Sigmoid colon (tissue), 7 donors: ENCODE data around the gene FXYD2. TPM values are rescaled to one million over a fixed set of nuclear protein-coding genes. Genes with fewer than 3 reads are reported as not detected.

ENCODE experiments used
- DNase-seq: peaks from one replicate; pipeline ENCODE4 v3.0.0-alpha.2; 2019
- H3K27ac ChIP-seq, 4 donors: fragments of 200-600 bp; sonication (generic); one replicate each; pipeline ENCODE4 v1.5.1; 2016 to 2019; ENCODE audit warnings: mild to moderate bottlenecking in 1 of 4
- H3K27me3 ChIP-seq, 3 donors: fragments of 200-600 bp; sonication (generic); one replicate each; pipeline ENCODE4 v1.5.1; 2019; ENCODE audit warnings: mild to moderate bottlenecking in 1 of 3
- H3K36me3 ChIP-seq, 4 donors: fragments of 200-600 bp; sonication (generic); one replicate each; pipeline ENCODE4 v1.5.1; 2016 to 2019
- H3K4me1 ChIP-seq, 4 donors: fragments of 200-600 bp; sonication (generic); one replicate each; pipeline ENCODE4 v1.5.1; 2017 to 2019
- H3K4me3 ChIP-seq, 4 donors: fragments of 200-600 bp; sonication (generic); one replicate each; pipeline ENCODE4 v1.5.1; 2017 to 2019; ENCODE audit warnings: mild to moderate bottlenecking in 2 of 4, moderate library complexity in 1 of 4
- H3K9me3 ChIP-seq, 4 donors: fragments of 200-600 bp in 3 of 4; sonication (generic) in 3 of 4; one replicate each; pipeline versions ENCODE4 v1.5.1 to v1.6.1; 2013 to 2019
- CTCF ChIP-seq, 4 experiments: fragments of 450-650 bp in 3 of 4; fragments of 200-600 bp in 1 of 4; IDR thresholded peaks; one replicate each; pipeline ENCODE4 v1.5.1; 2016 to 2019; ENCODE audit warnings: antibody characterized with exemption in 4 of 4, mild to moderate bottlenecking in 3 of 4, moderate library complexity in 2 of 4
- EP300 ChIP-seq, 4 donors: sonication (generic); formaldehyde crosslinking; IDR thresholded peaks; one replicate each; pipeline ENCODE4 v1.6.1; 2017; ENCODE audit warnings: antibody characterized with exemption in 4 of 4
- POLR2A ChIP-seq, 2 donors: fragments of 450-650 bp; IDR thresholded peaks; one replicate each; pipeline ENCODE4 v1.6.1; 2016; ENCODE audit warnings: antibody characterized with exemption in 2 of 2, mild to moderate bottlenecking in 2 of 2, moderate library complexity in 2 of 2
- POLR2AphosphoS5 ChIP-seq, 4 donors: sonication (generic); formaldehyde crosslinking; IDR thresholded peaks; one replicate each; pipeline ENCODE4 v1.6.1; 2017; ENCODE audit warnings: antibody characterized with exemption in 4 of 4
- WGBS, 2 donors: extraction: QIAGEN DNeasy Blood & Tissue Kit; methylation state at CpG; one replicate each; pipeline ENCODE4 v1.1.7; 2013; 5-methylcytosine and 5-hydroxymethylcytosine counted together
- intact Hi-C: fragments of 100-400 bp; cut with DNase I; formaldehyde crosslinking; loops from one replicate; pipeline ENCODE4 v1.15.1; 2023
- polyA plus RNA-seq, 3 donors: library from polyadenylated mRNA; stranded (reverse); fragments of 200-250 nt; gene quantifications; one replicate each; pipeline ENCODE4 v1.2.3, GENCODE V29; 2013
- total RNA-seq, 4 donors: library from RNA; depleted of rRNA; stranded (reverse); fragments of >200 nt; gene quantifications; one replicate each; pipeline ENCODE4 v1.1.0, GENCODE V29; 2016
- donor health status: healthy with polysubstance abuse.
- donor health status: Bipolar disorder and iron deficiency.
- donor health status: healthy.

The FXYD2 gene
- total and polyA plus RNA-seq, 7 donors: 3.2 to 6.6 (median 4.2) TPM; not detected in 1

GRCh38 chr11:117855186-117855845, 30.8 kb upstream of the FXYD2 start:
- peaks cover 0 to 2% (median 0%) of the 10 kb centered on the region in 4 donors for H3K9me3 ChIP-seq
- peak overlapping the region in 2 of 4 donors; percentile 28 to 59 for H3K27ac ChIP-seq
- peaks cover 0 to 63% (median 52%) of the 10 kb centered on the region in 4 donors for H3K4me1 ChIP-seq
- no peak overlapping the region for H3K4me3 ChIP-seq
- H3K36me3 ChIP-seq: no peaks in the 10 kb centered on the region
- TF ChIP-seq POLR2A (IDR thresholded peaks at IDR 0.05) (no peak), EP300 (IDR thresholded peaks at IDR 0.05) (no peak), CTCF (IDR thresholded peaks at IDR 0.05) (no peak), POLR2AphosphoS5 (IDR thresholded peaks at IDR 0.05) (no peak)
- no peaks in the 10 kb centered on the region for H3K27me3 ChIP-seq
- intact Hi-C loops: no loop called here
- WGBS, 2 donors: 89 to 92% methylated on average over 12 of the region's 12 CpGs
- DNase-seq: peak; percentile 40

GRCh38 chr11:117852309-117852708, 27.8 kb upstream of the FXYD2 start:
- Histone ChIP-seq H3K36me3 (no peaks in the 10 kb centered on the region), H3K27ac (peak overlapping the region in 3 of 4 donors; percentile 23 to 78 (median 76)), H3K27me3 (no peaks in the 10 kb centered on the region), H3K4me1 (peaks cover 0 to 41% (median 28%) of the 10 kb centered on the region in 4 donors), H3K9me3 (peaks cover 0 to 2% (median 0%) of the 10 kb centered on the region in 4 donors), H3K4me3 (no peak overlapping the region)
- no peak for DNase-seq
- intact Hi-C loops: loop anchor here (5.0 kb wide), 1 partner anchor 35 kb away; no protein-coding TSS in a partner anchor
- whole genome bisulfite sequencing, 2 donors: 67 to 72% methylated on average over 3 of the region's 3 CpGs
- TF ChIP-seq EP300 (IDR thresholded peaks at IDR 0.05) (no peak), POLR2A (IDR thresholded peaks at IDR 0.05) (no peak), POLR2AphosphoS5 (IDR thresholded peaks at IDR 0.05) (no peak), CTCF (IDR thresholded peaks at IDR 0.05) (no peak)

DNA sequence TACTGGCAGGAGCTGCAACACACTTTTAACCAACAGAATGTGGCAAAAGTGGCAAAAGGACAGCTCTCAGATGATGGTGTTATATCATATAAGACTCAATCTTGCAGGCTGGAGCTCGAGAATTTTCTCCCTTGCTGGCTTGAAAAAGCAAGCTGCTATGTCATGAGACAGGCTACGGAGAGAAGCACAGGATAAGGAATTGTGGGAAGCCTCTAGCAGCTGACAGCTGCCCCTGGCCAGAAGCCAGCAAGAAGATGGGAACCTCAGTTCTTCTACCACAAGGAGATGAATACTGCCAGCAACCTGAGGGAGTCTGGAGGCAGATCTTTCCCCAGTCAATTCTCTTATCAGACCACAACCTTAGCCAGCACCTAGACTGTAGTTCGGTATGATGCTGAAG, 27.3 kb upstream of the FXYD2 start:
- intact Hi-C loops: loop anchor here (5.0 kb wide), 1 partner anchor 35 kb away; no protein-coding TSS in a partner anchor
- DNase-seq: peak; percentile 82
- Histone ChIP-seq H3K4me3 (no peak overlapping the region), H3K9me3 (peaks cover 0 to 2% (median 0%) of the 10 kb centered on the region in 4 donors), H3K27me3 (no peaks in the 10 kb centered on the region), H3K4me1 (peaks cover 0 to 37% (median 25%) of the 10 kb centered on the region in 4 donors), H3K27ac (peak overlapping the region in 3 of 4 donors; percentile 23 to 78 (median 76)), H3K36me3 (no peaks in the 10 kb centered on the region)
- WGBS, 2 donors: 66 to 82% methylated on average over 3 of the region's 3 CpGs
- no peak for TF ChIP-seq POLR2A (IDR thresholded peaks at IDR 0.05)
- peak in 3 of 4 donors; percentile 33 to 66 (median 33) for TF ChIP-seq POLR2AphosphoS5 (IDR thresholded peaks at IDR 0.05)
- peak in 1 of 4 donors; percentile 34 for TF ChIP-seq EP300 (IDR thresholded peaks at IDR 0.05)

- Histone ChIP-seq H3K9me3 (peaks cover 0 to 2% (median 0%) of the 10 kb centered on the region in 4 donors), H3K27me3 (no peaks in the 10 kb centered on the region), H3K27ac (peak overlapping the region in 3 of 4 donors; percentile 23 to 78 (median 76)), H3K4me1 (peaks cover 0 to 33% (median 19%) of the 10 kb centered on the region in 4 donors), H3K4me3 (no peak overlapping the region), H3K36me3 (no peaks in the 10 kb centered on the region)
- peak; percentile 79 for DNase-seq
- 40 to 61% methylated on average over 3 of the region's 3 CpGs for WGBS, 2 donors
- TF ChIP-seq EP300 (IDR thresholded peaks at IDR 0.05) (no peak), POLR2A (IDR thresholded peaks at IDR 0.05) (no peak), POLR2AphosphoS5 (IDR thresholded peaks at IDR 0.05) (peak in 2 of 4 donors; percentile 51 to 58), CTCF (IDR thresholded peaks at IDR 0.05) (no peak)
- intact Hi-C loops: loop anchor here (5.0 kb wide), 1 partner anchor 36 kb away; no protein-coding TSS in a partner anchor
These were observed 26.6 kb upstream of the FXYD2 start for GRCh38 chr11:117851106-117851505.

- DNase-seq: no peak
- peak overlapping the region in 2 of 4 donors; percentile 76 to 78 for H3K27ac ChIP-seq
- WGBS, 2 donors: 88 to 91% methylated on average over 6 of the region's 6 CpGs
These were observed 25.4 kb upstream of the FXYD2 start for GRCh38 chr11:117849781-117850414.

More at GRCh38 chr11:117849781-117850414, 25.4 kb upstream of the FXYD2 start:
- H3K9me3 ChIP-seq: peaks cover 0 to 2% (median 0%) of the 10 kb centered on the region in 4 donors
- intact Hi-C loops: loop anchor here (5.0 kb wide), 1 partner anchor 37 kb away; no protein-coding TSS in a partner anchor
- peaks cover 0 to 25% (median 12%) of the 10 kb centered on the region in 4 donors for H3K4me1 ChIP-seq
- H3K36me3 ChIP-seq: no peaks in the 10 kb centered on the region
- no peaks in the 10 kb centered on the region for H3K27me3 ChIP-seq
- H3K4me3 ChIP-seq: no peak overlapping the region
- TF ChIP-seq EP300 (IDR thresholded peaks at IDR 0.05): no peak
- TF ChIP-seq CTCF (IDR thresholded peaks at IDR 0.05): no peak
- no peak for TF ChIP-seq POLR2AphosphoS5 (IDR thresholded peaks at IDR 0.05)
- TF ChIP-seq POLR2A (IDR thresholded peaks at IDR 0.05): no peak
